Measurements from ENCODE around the gene MTTP.

DNA sequence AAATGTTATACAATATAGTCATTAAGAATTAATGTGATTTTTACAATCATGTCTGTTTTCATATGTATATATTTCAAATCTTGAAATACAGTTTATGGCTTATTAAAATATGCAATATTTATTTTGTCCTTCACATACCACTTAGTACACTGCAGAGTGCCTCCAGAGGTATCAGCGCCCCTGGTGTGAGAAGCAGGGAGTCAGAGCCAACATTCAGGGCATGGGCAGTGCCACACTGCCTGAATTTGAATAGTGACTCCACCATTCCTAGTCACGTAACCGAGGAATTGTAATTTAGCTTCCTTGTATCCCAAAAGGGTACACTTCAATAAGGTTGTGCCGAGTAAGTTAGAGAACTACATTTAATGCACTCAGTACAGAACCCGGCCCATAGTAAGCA lies 87.3 kb downstream of the MTTP start:
- no peak for TF ChIP-seq POLR2A (IDR thresholded peaks at IDR 0.05)
- no peak for TF ChIP-seq CTCF (IDR thresholded peaks at IDR 0.05 in 8 of 11, conservative IDR thresholded peaks at IDR 0.05 in 3 of 11)
- no peak for TF ChIP-seq POLR2AphosphoS5 (IDR thresholded peaks at IDR 0.05)

All from spleen (tissue), 7 donors.